Central memory CD4-positive, alpha-beta T cell (primary cell): ENCODE results near the gene MCUB.
A peak's percentile ranks its signal among the peaks of the same experiment; 100 is the strongest.

Experiments used
- DNase-seq: peaks from one replicate; pipeline ENCODE4 v3.0.0; 2022

The MCUB gene

DNA sequence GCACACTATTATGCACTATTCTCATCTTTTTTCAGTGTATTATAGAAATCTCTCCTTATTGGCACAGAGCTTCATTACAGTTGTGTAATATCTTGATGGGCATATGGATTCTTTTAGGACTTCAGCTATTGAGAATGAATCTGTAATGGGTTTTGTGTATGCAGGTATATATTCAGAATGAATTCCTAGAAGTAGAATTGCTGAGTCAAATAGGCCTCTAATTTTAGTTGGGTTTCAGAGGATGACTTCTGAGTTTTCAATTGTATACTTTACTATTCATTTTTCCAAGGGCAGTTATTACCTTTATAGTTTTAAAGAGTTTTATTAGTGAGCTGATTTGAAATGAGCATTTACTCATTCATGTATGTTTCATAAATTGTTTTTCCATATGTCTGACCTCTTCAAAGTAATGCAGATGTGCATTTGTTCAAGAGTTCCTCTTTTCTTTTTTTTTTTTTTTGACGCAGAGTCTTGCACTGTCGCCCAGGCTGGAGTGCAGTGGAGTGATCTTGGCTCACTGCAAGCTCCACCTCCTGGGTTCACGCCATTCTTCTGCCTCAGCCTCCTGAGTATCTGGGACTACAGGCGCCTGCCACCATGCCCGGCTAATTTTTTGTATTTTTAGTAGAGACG, 123.7 kb downstream of the MCUB start:
- no peak for DNase-seq

DNA sequence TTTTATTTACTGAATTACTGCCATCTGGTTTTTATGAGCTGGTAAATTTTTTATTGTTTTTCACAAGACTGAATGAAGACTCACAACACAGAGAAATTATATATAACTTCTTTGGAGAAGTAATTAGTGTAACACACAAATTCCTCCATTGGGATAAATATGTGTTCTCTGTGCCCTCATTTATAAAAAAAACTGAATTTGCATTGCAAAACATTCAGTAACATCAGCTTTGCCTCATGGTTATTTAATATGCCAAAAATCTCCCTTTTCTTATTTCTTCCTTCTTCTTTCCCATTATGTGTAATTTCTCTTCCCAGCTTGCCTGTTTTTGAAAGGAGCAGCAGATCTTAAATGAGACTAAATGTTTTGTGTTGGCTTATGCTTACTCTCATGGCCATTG, 124.7 kb downstream of the MCUB start:
- DNase-seq, result no peak

DNA sequence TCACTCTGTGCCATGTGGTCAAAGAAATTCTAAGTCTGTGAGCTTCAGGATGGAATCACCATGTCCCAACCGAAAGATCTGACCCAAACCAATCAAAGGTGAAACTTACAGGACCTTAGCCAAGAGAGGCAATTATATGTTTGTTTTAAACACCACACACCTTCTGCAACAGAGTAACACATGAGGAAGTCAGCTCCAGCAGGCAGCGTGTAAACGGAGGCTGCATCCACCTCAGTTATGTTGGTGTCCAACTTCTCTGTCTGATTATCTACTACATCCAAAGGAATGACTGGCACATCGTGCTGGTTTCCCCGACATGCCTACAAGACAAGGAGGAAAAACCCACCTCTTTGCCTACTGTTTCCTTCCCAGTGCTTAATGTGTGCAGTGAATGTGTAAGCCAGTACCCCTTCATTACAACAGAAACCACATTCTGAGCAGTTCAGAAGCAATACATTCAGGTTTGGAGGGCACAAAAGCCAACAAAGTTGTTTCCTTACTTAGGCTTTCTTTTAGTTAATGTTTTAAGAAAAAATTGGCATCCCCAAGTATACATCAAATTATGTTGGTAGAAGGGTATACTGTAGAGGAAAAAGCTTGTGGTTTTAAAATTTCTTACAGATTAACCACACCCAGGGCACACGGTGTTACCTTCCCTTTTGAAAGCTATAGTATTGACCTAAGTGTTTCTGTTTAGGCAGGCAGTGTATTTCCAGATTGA, 130.8 kb downstream of the MCUB start:
- peak; percentile 31 for DNase-seq

DNA sequence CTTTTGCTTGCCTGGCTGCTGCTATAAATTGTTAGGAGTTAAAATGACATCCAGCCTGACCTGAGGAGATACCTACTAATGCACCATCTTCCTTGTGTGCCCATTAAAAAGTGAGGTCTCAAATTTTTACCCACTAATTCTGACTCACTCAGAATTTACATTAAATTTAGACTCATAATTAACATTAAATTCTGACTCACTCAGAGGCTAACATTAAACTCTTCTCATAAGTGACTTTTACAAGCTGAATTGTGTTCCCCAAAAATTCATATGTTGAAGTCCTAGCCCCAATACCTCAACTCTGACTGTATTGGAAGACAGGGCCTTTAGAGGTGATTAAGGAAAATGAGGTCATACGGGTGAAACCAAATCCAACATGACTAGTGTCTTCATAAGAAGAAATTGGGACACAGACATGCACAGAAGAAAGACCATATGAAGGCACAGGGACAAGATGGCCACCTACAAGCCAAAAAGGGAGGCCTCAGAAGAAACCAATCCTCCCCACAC, 131.4 kb downstream of the MCUB start:
- DNase-seq, result no peak

DNA sequence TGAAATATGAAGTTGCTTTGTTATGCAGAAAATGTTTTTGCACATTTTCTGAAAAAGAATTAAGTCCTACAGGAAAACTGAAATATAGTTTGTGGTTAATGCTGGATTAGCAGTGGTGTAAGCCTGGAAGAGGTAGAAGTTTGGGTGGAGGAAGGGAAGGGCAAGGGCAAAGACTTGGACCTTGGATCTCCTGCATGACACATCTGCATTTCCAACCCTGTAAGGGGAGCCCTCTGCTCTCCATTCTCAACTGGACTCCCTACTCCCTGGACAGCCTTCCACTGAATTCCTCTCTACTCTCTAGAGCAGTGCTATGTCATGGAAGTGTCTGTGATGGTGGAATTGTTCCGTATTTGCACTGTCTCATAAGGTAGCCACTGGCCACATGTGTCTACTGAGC, 138.6 kb downstream of the MCUB start:
- DNase-seq, result no peak

DNA sequence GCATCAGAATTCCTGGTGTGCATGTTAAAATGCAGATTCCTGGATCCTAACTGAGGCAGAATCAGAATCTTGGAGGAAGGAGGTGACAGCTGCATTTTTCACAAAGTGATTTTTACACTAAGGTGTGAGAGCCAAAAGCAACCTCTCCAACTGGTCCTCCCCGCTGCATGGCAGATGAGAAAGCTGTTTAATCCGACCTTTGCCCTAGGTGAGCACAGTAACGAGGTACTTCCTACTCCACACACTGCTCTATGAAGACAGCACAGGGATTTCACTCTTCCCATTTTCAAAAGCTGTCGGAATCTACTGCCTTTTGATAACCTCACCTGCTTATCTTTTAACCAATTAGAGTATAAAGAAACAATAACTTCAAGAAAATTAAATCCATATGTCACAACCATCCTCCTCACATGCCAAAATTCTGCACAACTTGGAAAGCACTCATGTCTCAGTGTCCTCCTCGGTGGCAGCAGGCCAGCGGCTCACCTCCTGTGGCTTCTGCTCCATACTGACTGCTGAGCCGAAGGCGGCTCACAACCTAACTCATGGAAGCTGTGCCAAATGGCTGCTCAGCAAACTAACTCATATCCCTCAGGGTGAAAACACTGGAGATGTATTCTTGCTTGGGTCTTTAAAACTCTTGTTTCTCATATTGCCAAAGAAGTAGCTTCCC, 139.6 kb downstream of the MCUB start:
- DNase-seq, result no peak

DNA sequence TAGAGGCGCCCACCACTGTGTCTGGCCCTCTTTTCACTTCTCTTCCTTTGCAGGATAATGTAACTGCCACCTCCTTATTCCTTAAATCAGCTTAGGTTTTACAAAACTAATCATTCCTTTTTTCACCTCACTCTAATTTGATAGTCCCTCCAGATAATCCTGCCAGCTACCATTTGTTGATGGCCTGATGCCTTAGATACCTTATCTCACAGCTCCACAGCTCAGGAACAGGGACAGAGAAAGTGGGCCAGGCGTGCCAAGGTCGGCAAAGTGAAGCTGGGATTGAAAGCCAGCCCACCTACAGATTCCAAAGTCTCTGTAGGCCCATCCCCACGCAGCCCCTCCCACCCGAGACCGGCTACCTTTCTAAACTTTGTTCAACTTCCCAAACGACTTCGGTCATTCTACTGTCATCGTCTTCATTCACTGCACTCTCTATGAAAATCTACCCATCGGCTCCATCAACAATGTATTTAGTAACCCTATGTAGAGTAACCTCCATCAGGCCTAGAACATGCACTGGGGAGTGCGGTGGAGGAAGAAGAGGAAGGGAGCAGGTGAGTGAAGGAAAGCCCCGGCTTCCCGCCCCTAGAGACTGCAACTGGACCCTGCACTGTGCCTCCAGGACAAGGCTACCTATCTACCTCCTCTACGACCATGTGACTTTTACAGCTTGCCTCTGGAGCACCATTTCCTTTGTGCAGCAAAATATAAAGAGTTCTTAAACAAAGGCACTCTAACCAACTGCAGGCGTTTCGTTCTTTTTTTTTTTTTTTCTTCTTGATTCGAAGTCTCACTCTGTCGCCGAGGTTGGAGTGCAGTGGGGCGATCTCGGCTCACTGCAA, 141.7 kb downstream of the MCUB start:
- no peak for DNase-seq

DNA sequence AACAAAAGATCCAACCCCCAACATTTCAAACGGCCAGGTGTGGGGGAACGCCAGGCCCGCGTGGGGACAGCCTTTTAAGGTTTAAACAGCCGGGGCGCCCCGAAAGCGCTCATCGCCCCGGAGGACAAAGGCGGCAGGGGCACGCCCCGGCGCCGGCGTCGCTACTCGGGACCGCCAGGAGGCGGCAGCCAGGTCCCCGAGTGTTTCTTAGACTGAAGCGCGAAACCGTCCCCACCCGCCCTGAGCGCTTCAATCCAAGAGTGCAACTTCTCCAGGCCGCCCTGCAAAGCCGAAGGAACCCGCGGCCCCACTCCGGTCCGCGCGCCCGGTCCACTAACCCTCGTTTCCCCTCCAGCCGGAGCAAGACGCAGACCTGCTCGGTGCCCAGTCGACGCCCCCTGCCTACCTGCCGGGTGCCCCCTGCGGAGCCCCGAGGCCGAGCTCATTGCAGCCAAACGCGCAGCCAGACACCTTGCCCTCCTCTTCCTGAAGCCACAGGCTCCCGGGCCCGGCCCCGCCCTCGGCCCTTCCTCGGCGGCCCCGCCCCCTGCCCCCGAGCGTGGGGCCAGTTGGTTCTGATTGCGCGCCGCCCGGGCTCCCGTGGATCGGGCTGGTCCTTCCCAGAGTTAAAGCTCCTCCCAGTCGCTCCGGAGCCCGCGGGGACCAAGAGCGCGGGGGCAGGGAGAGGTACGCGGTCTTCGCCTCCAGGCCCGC, 143.1 kb downstream of the MCUB start, which contains the start of gene CASP6:
Gene CASP6, minus strand, starts transcription at position 496 of the 714 bp plus-strand sequence. Its CDS starts 50 bp downstream, at position 446.
- peak; percentile 70 for DNase-seq

DNA sequence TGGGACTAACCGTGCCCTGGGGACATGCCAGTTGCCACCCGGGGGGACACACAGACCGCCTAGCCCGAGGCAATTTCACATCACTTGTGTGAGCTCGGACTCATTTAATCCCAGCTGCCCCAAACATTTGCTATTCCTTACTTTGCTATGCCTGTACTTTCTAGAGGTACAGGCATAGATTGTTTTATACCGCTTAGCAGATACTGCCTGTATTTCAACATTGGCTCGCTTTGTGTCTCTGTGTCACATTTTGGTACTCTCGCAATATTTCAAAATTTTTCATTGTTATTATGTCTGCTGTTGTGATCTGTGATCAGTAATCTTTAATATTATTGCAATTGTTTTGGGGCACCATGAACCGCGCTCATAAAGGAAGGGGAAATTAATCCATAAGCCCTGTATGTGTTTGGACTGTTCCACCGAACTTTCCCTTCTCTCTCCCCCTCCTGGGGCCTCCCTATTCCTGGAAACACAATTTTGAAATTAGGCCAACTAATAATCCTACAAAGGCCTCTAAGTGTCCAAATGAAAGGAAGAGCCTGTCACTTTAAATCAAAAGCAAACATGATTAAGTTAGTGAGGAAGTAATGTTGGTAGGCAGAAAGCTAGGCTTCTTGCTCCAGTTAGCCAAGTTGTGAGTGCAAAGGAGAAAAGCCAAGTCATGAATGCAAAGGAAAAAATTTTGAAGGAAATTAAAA, 143.8 kb downstream of the MCUB start:
- DNase-seq, result no peak

DNA sequence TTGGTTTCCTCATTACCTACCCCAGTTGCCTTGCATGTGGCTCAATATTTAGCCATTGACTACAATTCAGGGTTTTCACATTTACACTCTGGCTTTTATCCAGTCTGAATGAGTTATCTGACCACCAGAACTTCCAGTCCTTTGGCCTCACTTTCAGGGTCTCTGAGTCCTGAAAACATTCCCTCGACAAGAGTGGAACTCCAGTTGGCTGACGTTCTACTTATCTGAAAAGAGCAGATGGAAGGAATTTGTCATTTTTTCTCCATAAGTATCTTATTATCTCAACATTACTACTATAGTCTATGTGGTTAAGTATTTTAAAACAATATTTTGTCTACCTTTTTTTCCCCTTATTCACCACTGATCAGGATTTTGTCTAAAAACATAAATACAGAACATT, 148.4 kb downstream of the MCUB start:
- no peak for DNase-seq

DNA sequence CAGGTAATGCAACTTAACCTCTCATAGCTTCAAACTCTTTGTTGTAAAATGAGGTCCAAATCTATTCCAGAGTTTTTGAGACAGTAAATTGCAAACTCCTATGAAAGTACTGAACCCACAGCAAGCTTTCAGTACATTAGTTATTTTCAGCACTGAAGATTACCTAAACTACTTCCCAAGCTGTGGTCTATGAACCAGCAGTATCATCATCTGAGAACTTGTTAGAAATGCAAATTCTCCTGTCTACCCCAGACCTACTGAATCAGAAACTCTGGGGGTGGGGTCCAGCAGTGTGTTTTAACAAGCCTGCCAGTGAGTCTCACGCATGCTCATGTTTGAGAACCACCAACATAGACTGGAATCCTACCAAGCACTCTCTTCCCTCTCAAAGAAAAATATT, 148.9 kb downstream of the MCUB start:
- no peak for DNase-seq

DNA sequence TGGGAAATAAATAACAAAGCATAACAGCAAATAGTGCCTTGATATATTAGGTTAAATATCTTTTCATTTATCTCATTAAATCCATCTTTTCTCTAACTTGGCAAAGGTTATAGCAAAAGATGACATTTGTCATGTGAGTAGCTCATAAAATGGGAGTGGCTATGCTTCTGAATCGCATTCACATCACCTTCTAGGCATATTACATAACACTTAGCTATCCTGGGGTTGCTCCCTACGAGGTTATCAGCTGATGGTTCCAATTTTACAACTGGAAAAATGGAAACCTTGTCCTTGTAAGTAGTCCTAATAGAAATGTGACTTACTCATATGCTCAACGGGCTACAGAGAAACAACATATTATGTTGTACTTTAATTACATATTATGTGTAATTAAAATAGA, 153.5 kb downstream of the MCUB start:
- no peak for DNase-seq

DNA sequence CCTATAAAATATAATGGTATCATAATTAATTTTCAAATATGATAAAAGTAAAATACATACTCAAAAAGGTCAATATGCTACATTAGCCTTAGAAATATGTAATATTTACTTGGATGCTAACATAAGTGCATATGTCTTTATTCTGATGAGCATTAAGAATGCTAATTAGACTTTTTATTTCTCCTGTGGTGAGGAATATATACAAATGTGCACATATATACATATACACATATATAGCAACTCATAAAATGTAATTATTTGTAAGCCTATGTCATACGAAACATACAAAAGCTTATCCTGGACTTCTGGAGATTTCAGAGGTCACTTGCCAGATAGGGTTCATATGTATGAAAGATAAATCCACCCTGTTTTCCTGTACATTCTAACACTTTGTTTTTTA, 158.7 kb downstream of the MCUB start:
- DNase-seq, result no peak

DNA sequence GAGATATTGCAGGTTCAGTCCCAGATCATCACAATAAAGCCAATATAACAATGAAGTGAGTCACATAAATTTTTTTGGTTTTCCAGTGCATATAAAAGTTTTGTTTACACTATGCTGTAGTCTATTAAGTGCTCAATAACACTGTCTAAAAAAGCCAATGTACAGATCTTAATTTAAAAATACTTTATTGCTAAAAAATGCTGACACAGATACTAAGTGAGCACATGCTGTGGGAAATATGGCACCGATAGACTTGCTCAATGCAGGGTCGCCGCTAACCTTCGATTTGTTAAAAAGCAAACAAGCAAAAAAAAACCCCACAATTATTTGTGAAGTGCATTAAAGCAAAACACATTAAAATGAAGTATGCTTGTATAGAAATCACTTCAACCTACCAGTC, 159.6 kb downstream of the MCUB start:
- DNase-seq, result no peak

DNA sequence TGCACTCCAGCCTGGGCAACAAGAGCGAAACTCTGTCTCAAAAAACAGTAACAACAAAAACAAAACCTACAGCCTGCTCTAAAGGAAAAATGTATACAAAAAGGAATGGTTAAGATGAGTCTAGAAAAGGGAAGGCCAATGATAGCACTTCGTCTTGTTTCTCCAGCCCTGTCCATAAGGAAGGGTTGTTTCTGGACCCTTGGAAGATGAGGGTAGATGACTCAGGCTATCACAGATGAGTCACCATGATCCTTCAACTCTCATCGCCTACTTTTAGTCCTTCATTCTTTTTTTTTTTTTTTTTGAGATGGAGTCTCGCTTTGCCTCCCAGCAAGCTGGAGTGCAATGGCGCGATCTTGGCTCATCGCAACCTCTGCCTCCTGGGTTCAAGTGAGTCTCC, 161.0 kb downstream of the MCUB start:
- DNase-seq, result no peak

DNA sequence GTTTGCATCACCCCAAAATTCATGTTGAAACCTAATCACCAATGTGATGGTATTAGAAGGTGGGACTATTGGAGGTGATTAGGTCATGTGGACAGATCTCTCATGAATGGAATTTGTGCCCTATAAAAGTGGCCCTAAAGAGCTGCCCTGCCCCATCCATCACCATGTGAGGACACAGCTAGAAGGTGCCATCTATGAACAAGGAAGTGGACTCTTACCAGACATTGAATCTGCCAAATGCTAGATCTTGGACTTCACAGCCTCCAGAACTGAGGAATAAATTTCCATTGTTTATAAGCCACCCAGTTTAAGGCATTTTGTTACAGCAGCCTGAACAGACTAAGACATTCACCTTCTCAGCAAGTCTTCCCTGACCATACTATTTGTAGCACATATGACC, 162.3 kb downstream of the MCUB start:
- no peak for DNase-seq

DNA sequence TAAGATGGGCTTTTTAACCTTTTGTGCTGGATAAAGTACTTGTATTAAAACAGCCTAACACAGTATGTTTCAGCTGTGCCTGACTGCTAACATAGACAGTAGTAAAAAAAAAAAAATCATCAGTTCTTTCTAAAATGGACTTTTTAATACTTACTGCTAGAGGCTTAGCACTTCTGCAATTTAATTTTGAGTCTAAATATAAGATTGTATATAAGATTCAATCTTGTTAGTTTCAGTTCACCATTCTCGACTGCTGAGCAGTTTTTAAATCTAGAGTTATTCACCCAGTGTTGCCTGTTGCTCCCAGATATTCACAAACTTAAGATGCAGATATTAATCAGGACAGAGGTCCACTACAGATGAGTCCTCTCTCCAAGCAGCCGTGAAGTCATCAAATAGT, 163.1 kb downstream of the MCUB start:
- no peak for DNase-seq

DNA sequence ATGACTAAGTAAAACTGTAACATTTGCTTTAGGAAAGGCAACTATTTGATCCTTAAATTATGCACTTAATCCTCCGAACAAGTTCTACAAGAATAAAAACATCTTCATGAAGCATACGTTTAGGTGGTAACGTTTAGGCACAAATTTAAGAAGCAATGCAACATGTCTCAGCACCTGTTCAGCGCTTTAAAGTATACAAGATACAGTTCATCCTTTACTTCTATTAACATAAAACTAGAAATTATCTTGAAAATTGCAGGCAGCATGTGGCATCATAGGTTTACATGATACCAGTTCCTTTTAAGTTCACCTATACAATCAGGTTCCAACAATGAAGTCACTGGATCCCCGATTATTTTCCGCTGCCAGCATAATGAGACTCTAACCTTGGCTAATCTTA, 168.3 kb downstream of the MCUB start:
- DNase-seq, result no peak

DNA sequence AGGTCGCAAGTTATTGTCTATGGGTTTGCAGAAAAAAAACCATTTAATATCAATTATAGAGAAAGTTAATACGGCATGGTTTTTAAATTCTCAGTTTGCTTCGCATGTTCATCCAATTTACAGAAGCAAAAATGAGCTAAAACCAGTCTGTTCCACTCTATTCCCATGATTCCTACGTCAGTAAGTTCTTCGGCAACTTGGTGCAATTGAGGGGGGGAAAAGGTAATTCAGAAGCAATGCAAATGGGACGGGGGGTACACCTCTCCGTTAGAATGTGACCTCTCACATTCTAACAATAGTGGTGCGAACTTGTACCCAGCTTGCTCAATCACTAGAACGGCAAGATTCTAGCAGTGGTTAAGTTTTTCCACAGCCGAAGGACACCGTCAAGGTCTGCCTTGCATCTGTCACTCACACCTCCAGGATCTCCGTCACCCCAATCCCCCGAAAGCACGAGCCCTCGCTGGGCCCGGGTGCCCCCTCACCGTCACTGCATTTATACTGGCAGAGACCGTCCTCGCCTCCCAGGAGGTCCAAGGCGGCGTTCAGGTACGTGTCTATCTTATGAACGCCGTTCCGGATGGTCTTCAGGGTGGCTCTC, 169.2 kb downstream of the MCUB start:
- DNase-seq, result no peak

DNA sequence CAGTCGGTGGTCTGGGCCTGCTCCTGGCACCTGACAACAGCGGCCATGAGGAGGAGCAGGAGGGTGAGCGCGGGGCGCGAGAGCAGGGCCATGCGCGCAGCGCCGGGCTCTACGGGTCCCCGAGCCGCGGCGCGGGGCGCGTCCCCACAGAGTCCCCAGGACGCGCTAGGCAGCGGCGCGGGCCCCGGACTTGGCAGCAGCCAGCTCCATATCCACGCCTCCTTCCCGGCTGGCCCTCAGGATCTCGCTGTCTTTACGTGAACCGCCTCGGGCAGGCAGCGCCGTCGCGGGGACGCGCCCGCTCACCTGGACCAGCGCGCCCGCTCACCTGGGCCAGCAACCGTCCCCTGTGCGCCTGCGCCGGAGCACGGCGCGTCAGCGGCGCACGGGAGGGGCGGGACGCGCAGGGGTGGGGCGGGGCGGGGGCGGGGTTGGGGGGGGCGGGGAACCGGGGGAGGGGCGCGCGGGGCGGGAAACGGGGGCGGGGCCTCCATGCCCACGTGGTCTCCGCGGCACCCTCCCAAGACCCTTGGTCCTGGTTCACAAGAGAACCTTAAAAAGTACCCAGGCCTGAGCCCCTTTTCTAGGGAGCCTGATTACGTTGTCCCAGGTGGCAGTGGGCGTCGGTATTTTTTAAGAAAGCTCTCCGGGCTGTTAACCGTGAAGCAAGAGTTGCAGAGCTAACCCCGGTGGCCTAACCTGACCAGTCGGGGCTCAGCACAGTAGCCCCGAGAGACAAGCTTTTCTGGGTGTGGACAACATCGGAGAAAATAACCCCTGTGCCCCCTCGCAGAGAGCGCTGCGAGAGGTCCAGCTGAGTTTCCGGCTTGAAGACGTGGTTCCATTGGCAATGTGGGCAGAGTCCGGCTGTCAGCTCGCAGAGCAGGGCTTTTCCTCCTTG, 169.9 kb downstream of the MCUB start, which contains the start of gene PLA2G12A:
Gene PLA2G12A, minus strand, starts transcription at position 353 of the 901 bp plus-strand sequence. Its CDS starts 261 bp downstream, at position 92.
- peak; percentile 84 for DNase-seq
